Measurements from ENCODE around the gene IMPACT. TPM values are rescaled to one million over a fixed set of nuclear protein-coding genes. Genes with fewer than 3 reads are reported as not detected.

Gene IMPACT
- total and polyA plus RNA-seq, 5 donors from 2014 or later, result 11.8 to 19.3 (median 14.7) TPM

GRCh38 chr18:24466771-24467170 is 40.3 kb downstream of the IMPACT start:
- Mint-ChIP-seq H3K4me3 (no peak overlapping the region), H3K27ac (no peak overlapping the region), H3K36me3 (no peaks in the 10 kb centered on the region), H3K27me3 (peaks cover 13% of the 10 kb centered on the region), H3K4me1 (peaks cover 0 to 12% (median 3%) of the 10 kb centered on the region in 4 donors), H3K9me3 (peaks cover 0 to 4% (median 0%) of the 10 kb centered on the region in 7 donors)
- ATAC-seq (ENCODE audit: low read depth in 2 of 2), result no peak
- no peak for DNase-seq
- Histone ChIP-seq H3K36me3 (ENCODE audit: control insufficient read depth, insufficient read depth, low read length) (no peaks in the 10 kb centered on the region), H3K4me3 (ENCODE audit: low read depth, low read length) (no peak overlapping the region), H3K27me3 (ENCODE audit: control insufficient read depth, insufficient read depth, low read length) (no peaks in the 10 kb centered on the region), H3K4me1 (ENCODE audit: control insufficient read depth, insufficient read depth, low read length, poor library complexity, severe bottlenecking) (peaks cover 5% of the 10 kb centered on the region), H3K27ac (ENCODE audit: insufficient read depth, low read length, poor library complexity, severe bottlenecking) (no peak overlapping the region), H3K9me3 (ENCODE audit: control insufficient read depth in 2 of 2, low read length in 2 of 2) (no peaks in the 10 kb centered on the region)

DNA sequence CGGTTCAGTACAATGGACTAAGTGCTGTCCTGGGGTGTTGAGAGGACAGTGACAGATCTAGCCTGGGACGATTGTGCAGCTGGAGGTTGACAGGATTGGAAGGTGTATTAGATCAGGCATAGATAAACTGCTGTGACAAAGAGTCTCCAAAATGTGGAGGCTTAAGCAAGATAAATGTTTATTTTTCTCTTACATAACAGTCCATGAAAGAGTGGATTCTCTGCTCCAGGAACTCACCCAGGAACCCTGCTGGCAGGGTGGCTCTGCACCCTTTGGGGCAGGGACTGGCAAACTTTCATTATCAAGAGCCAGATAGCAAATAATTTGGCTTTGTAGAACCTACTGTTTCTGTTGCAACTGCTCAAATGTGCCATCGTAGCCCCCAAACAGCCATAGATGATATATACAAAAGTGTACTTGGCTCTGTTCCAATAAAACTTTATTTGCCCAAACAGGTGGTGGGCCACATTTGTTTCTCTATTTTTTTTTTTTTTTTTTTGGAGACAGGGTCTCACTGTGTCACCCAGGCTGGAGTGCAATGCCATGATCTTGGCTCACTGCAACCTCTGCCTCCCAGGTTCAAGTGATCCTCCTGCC is 43.6 kb downstream of the IMPACT start:
- H3K4me3 ChIP-seq (ENCODE audit: low read depth, low read length), result no peak overlapping the region
- H3K4me1 Mint-ChIP-seq, result no peaks in the 10 kb centered on the region
- no peaks in the 10 kb centered on the region for H3K27me3 ChIP-seq (ENCODE audit: control insufficient read depth, insufficient read depth, low read length)
- ATAC-seq (ENCODE audit: low read depth in 2 of 2), result no peak
- DNase-seq, result no peak
- H3K9me3 Mint-ChIP-seq, result peaks cover 0 to 4% (median 0%) of the 10 kb centered on the region in 7 donors
- H3K36me3 Mint-ChIP-seq, result no peaks in the 10 kb centered on the region
- H3K9me3 ChIP-seq (ENCODE audit: control insufficient read depth in 2 of 2, low read length in 2 of 2), result no peaks in the 10 kb centered on the region
- no peaks in the 10 kb centered on the region for H3K36me3 ChIP-seq (ENCODE audit: control insufficient read depth, insufficient read depth, low read length)
- no peak overlapping the region for H3K27ac ChIP-seq (ENCODE audit: insufficient read depth, low read length, poor library complexity, severe bottlenecking)
- peaks cover 18% of the 10 kb centered on the region for H3K27me3 Mint-ChIP-seq
- no peaks in the 10 kb centered on the region for H3K4me1 ChIP-seq (ENCODE audit: control insufficient read depth, insufficient read depth, low read length, poor library complexity, severe bottlenecking)
- no peak overlapping the region for H3K27ac Mint-ChIP-seq
- peak overlapping the region in 1 of 4 donors; percentile 16 for H3K4me3 Mint-ChIP-seq

DNA sequence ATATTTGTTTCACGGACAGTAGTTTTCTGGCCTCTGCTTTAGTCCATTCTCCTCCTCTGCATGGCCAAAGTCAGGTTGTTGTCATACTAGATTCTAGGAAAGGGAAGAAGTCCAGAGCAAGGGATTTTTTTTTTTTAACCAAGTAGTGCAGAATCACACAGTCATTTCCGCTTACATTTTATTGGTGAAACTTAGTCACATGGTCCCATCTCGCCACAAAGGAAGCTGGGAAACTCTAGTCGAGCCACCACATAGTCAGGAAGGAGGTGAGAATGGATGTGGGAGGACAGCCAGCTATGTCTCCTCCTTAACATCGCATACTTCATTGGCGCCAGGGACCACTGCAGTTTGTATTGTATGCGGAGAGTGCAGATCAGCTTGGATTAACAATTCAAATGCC is 44.3 kb downstream of the IMPACT start:
- Histone ChIP-seq H3K4me3 (ENCODE audit: low read depth, low read length) (no peak overlapping the region), H3K4me1 (ENCODE audit: control insufficient read depth, insufficient read depth, low read length, poor library complexity, severe bottlenecking) (no peaks in the 10 kb centered on the region), H3K27me3 (ENCODE audit: control insufficient read depth, insufficient read depth, low read length) (no peaks in the 10 kb centered on the region), H3K36me3 (ENCODE audit: control insufficient read depth, insufficient read depth, low read length) (no peaks in the 10 kb centered on the region), H3K27ac (ENCODE audit: insufficient read depth, low read length, poor library complexity, severe bottlenecking) (no peak overlapping the region), H3K9me3 (ENCODE audit: control insufficient read depth in 2 of 2, low read length in 2 of 2) (no peaks in the 10 kb centered on the region)
- Mint-ChIP-seq H3K27ac (no peak overlapping the region), H3K4me1 (no peaks in the 10 kb centered on the region), H3K4me3 (no peak overlapping the region), H3K36me3 (no peaks in the 10 kb centered on the region), H3K9me3 (peaks cover 0 to 4% (median 0%) of the 10 kb centered on the region in 7 donors), H3K27me3 (peaks cover 14% of the 10 kb centered on the region)
- no peak for DNase-seq
- no peak for ATAC-seq (ENCODE audit: low read depth in 2 of 2)

DNA sequence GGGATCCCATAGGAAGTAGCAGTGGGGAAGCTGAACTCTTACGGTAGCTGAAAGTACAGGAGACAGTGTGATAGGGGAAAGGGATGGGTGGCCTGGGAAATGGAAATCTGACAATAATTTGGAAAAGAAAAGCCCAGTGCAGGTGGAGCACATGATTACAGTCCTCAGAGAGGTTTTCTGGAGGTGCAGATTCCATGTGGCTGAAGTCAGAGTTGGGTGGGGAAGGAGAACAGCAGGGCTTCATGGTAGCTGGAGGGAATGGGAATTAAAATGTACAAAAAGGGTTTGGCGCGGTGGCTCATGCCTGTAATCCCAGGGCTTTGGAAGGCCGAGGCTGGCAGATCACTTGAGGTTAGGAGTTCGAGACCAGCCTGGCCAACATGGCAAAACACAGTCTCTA is 46.1 kb downstream of the IMPACT start:
- H3K4me1 Mint-ChIP-seq, result no peaks in the 10 kb centered on the region
- no peak for ATAC-seq (ENCODE audit: low read depth in 2 of 2)
- H3K4me3 Mint-ChIP-seq, result no peak overlapping the region
- H3K27me3 Mint-ChIP-seq, result peaks cover 24% of the 10 kb centered on the region
- Histone ChIP-seq H3K27me3 (ENCODE audit: control insufficient read depth, insufficient read depth, low read length) (peaks cover 3% of the 10 kb centered on the region), H3K4me1 (ENCODE audit: control insufficient read depth, insufficient read depth, low read length, poor library complexity, severe bottlenecking) (no peaks in the 10 kb centered on the region), H3K9me3 (ENCODE audit: control insufficient read depth in 2 of 2, low read length in 2 of 2) (no peaks in the 10 kb centered on the region), H3K27ac (ENCODE audit: insufficient read depth, low read length, poor library complexity, severe bottlenecking) (no peak overlapping the region), H3K36me3 (ENCODE audit: control insufficient read depth, insufficient read depth, low read length) (no peaks in the 10 kb centered on the region), H3K4me3 (ENCODE audit: low read depth, low read length) (no peak overlapping the region)
- peak overlapping the region in 1 of 3 donors; percentile 59 for H3K27ac Mint-ChIP-seq
- peaks cover 0 to 1% (median 0%) of the 10 kb centered on the region in 7 donors for H3K9me3 Mint-ChIP-seq
- H3K36me3 Mint-ChIP-seq, result no peaks in the 10 kb centered on the region
- DNase-seq, result no peak

DNA sequence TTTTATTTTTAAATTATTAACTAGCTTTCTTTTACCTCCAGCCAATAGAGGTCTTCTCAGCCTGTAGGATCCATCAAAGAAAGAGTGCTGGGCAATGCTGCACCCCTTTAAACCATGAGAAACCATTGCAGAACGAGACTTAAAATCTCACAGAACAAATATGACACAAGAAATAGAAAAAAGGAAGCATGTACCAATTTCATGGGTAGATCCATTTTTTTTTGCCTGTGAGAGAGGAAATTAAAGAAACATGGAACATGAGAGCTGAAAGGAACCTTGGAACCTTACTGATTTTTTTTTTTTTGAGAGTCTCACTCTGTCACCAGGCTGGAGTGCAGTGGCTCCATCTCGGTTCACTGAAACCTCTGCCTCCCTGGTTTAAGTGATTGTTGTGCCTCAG is 47.9 kb downstream of the IMPACT start:
- no peaks in the 10 kb centered on the region for H3K4me1 Mint-ChIP-seq
- no peaks in the 10 kb centered on the region for H3K9me3 ChIP-seq (ENCODE audit: control insufficient read depth in 2 of 2, low read length in 2 of 2)
- H3K36me3 ChIP-seq (ENCODE audit: control insufficient read depth, insufficient read depth, low read length), result no peaks in the 10 kb centered on the region
- ATAC-seq (ENCODE audit: low read depth in 2 of 2) (no peak), DNase-seq (no peak)
- H3K27me3 ChIP-seq (ENCODE audit: control insufficient read depth, insufficient read depth, low read length), result peaks cover 3% of the 10 kb centered on the region
- H3K4me3 ChIP-seq (ENCODE audit: low read depth, low read length), result no peak overlapping the region
- no peak overlapping the region for H3K27ac Mint-ChIP-seq
- no peak overlapping the region for H3K27ac ChIP-seq (ENCODE audit: insufficient read depth, low read length, poor library complexity, severe bottlenecking)
- no peaks in the 10 kb centered on the region for H3K36me3 Mint-ChIP-seq
- H3K4me3 Mint-ChIP-seq, result no peak overlapping the region
- H3K27me3 Mint-ChIP-seq, result peaks cover 29% of the 10 kb centered on the region
- H3K9me3 Mint-ChIP-seq, result peaks cover 0 to 1% (median 0%) of the 10 kb centered on the region in 7 donors
- no peaks in the 10 kb centered on the region for H3K4me1 ChIP-seq (ENCODE audit: control insufficient read depth, insufficient read depth, low read length, poor library complexity, severe bottlenecking)

- H3K36me3 ChIP-seq (ENCODE audit: control insufficient read depth, insufficient read depth, low read length), result no peaks in the 10 kb centered on the region
- no peak for ATAC-seq (ENCODE audit: low read depth in 2 of 2)
- no peak overlapping the region for H3K27ac ChIP-seq (ENCODE audit: insufficient read depth, low read length, poor library complexity, severe bottlenecking)
- no peak overlapping the region for H3K4me3 ChIP-seq (ENCODE audit: low read depth, low read length)
- Mint-ChIP-seq H3K27ac (no peak overlapping the region), H3K36me3 (no peaks in the 10 kb centered on the region), H3K9me3 (peaks cover 0 to 2% (median under 1%) of the 10 kb centered on the region in 7 donors), H3K4me1 (no peaks in the 10 kb centered on the region), H3K27me3 (peaks cover 24% of the 10 kb centered on the region), H3K4me3 (no peak overlapping the region)
- peaks cover 0 to 3% of the 10 kb centered on the region in 2 experiments for H3K9me3 ChIP-seq (ENCODE audit: control insufficient read depth in 2 of 2, low read length in 2 of 2)
- H3K4me1 ChIP-seq (ENCODE audit: control insufficient read depth, insufficient read depth, low read length, poor library complexity, severe bottlenecking), result no peaks in the 10 kb centered on the region
- H3K27me3 ChIP-seq (ENCODE audit: control insufficient read depth, insufficient read depth, low read length), result peaks cover 5% of the 10 kb centered on the region
- DNase-seq, result no peak
Observed at GRCh38 chr18:24475926-24476589, 49.6 kb downstream of the IMPACT start.

GRCh38 chr18:24479371-24479770 is 52.9 kb downstream of the IMPACT start:
- Mint-ChIP-seq H3K4me3 (no peak overlapping the region), H3K36me3 (no peaks in the 10 kb centered on the region)

DNA sequence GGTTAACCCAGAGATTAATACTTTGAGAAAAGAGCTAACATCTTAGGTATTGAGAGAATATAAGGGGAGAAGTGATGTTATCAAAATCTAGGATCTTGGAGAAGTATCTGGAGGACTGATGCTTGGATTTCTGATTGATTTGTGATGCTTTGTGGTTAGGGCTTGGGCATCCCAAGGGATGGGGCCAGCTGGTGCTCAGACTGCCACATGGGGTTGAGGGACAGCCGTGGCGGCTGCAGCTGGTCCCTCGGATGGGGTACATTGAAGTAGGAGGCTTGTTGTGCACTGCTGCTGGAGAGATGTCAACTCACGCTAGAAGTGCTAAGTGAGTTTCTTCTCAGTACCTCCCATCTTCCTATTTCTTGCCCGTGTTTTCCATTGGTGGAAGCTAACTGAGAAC is 56.4 kb downstream of the IMPACT start:
- Mint-ChIP-seq H3K36me3 (no peaks in the 10 kb centered on the region), H3K4me1 (peaks cover 0 to 7% (median 2%) of the 10 kb centered on the region in 4 donors), H3K27me3 (peaks cover 25% of the 10 kb centered on the region), H3K4me3 (no peak overlapping the region), H3K9me3 (peaks cover 0 to 4% (median 2%) of the 10 kb centered on the region in 7 donors), H3K27ac (no peak overlapping the region)
- DNase-seq (no peak), ATAC-seq (ENCODE audit: low read depth in 2 of 2) (no peak)
- H3K9me3 ChIP-seq (ENCODE audit: control insufficient read depth in 2 of 2, low read length in 2 of 2), result peaks cover 0 to 3% of the 10 kb centered on the region in 2 experiments
- H3K27ac ChIP-seq (ENCODE audit: insufficient read depth, low read length, poor library complexity, severe bottlenecking), result no peak overlapping the region
- no peaks in the 10 kb centered on the region for H3K4me1 ChIP-seq (ENCODE audit: control insufficient read depth, insufficient read depth, low read length, poor library complexity, severe bottlenecking)
- peaks cover 4% of the 10 kb centered on the region for H3K27me3 ChIP-seq (ENCODE audit: control insufficient read depth, insufficient read depth, low read length)
- no peaks in the 10 kb centered on the region for H3K36me3 ChIP-seq (ENCODE audit: control insufficient read depth, insufficient read depth, low read length)
- no peak overlapping the region for H3K4me3 ChIP-seq (ENCODE audit: low read depth, low read length)

More at GRCh38 chr18:24479371-24479770, 52.9 kb downstream of the IMPACT start:
- Mint-ChIP-seq H3K4me1 (no peaks in the 10 kb centered on the region), H3K27me3 (peaks cover 24% of the 10 kb centered on the region), H3K9me3 (peaks cover 0 to 4% (median 2%) of the 10 kb centered on the region in 7 donors), H3K27ac (no peak overlapping the region)
- no peaks in the 10 kb centered on the region for H3K36me3 ChIP-seq (ENCODE audit: control insufficient read depth, insufficient read depth, low read length)
- ATAC-seq (ENCODE audit: low read depth in 2 of 2) (no peak), DNase-seq (no peak)
- no peak overlapping the region for H3K4me3 ChIP-seq (ENCODE audit: low read depth, low read length)
- H3K27ac ChIP-seq (ENCODE audit: insufficient read depth, low read length, poor library complexity, severe bottlenecking), result no peak overlapping the region
- H3K27me3 ChIP-seq (ENCODE audit: control insufficient read depth, insufficient read depth, low read length), result peaks cover 5% of the 10 kb centered on the region
- H3K9me3 ChIP-seq (ENCODE audit: control insufficient read depth in 2 of 2, low read length in 2 of 2), result peaks cover 0 to 3% of the 10 kb centered on the region in 2 experiments
- no peaks in the 10 kb centered on the region for H3K4me1 ChIP-seq (ENCODE audit: control insufficient read depth, insufficient read depth, low read length, poor library complexity, severe bottlenecking)
